Endothelial cell of umbilical vein (primary cell): ENCODE data around the gene DGCR6L. TPM values are rescaled to one million over a fixed set of nuclear protein-coding genes. Genes with fewer than 3 reads are reported as not detected.

Experiments used
- BruUV-seq: library from RNA; stranded (reverse); fragments of 400-500 nt; replicated peaks from 2 replicates; lab custom pipeline; 2021; lab: Mats Ljungman, UMichigan
- CTCF ChIA-PET: fragments of 300-600, 350-600 bp; sonication (Branson Sonifier 250); formaldehyde crosslinking; loops from one replicate; lab custom pipeline; 2021; ENCODE audit warnings: antibody characterized with exemption, inconsistent platforms; lab: Charles Lee
- POLR2A ChIA-PET: fragments of 300-600, 350-600 bp; sonication (Branson Sonifier 250); formaldehyde crosslinking; loops from one replicate; lab custom pipeline; 2021; ENCODE audit warnings: antibody characterized with exemption, inconsistent platforms; lab: Charles Lee
- DNase-seq: peaks from one replicate; pipeline ENCODE4 v3.0.0-alpha.2; 2011; ENCODE audit warnings: low read depth, low spot score
- FAIRE-seq: peaks from 2 replicates; lab custom pipeline; 2011; peaks lifted over from hg19 to GRCh38; lab: Jason Lieb, UNC
- H2AFZ ChIP-seq: 2 replicates; pipeline ENCODE4 v1.6.0; 2012; ENCODE audit warnings: low read depth, low read length, control low read depth, inconsistent platforms
- H3K27ac ChIP-seq: 2 replicates; pipeline ENCODE4 v1.5.1; 2011; ENCODE audit warnings: low read depth, mild to moderate bottlenecking, control low read depth, low read length, moderate library complexity; ENCODE audit not compliant: insufficient read depth
- H3K27me3 ChIP-seq, 2 experiments: 2 replicates each; pipeline versions ENCODE4 v1.6.0 to v1.6.1; 2011; ENCODE audit warnings: low read length in 2 of 2, mixed read lengths in 1 of 2; ENCODE audit not compliant: control insufficient read depth in 2 of 2, insufficient read depth in 2 of 2
- H3K36me3 ChIP-seq, 2 experiments: 2 replicates in 1 of 2; 3 replicates in 1 of 2; pipeline ENCODE4 v1.5.1; 2011; ENCODE audit warnings: low read length in 2 of 2, mild to moderate bottlenecking in 1 of 2, moderate library complexity in 1 of 2; ENCODE audit not compliant: control insufficient read depth in 2 of 2, insufficient read depth in 2 of 2; ENCODE audit errors: extremely low read depth in 1 of 2
- H3K4me1 ChIP-seq: 3 replicates; pipeline ENCODE4 v1.5.1; 2011; ENCODE audit warnings: mild to moderate bottlenecking, low read length; ENCODE audit not compliant: control insufficient read depth, insufficient read depth; ENCODE audit errors: extremely low read depth
- H3K4me2 ChIP-seq: 2 replicates; pipeline ENCODE4 v1.6.1; 2011; ENCODE audit warnings: low read length, control low read depth, mixed read lengths; ENCODE audit not compliant: insufficient read depth
- H3K4me3 ChIP-seq, 3 experiments: fragments of 200-600 bp in 1 of 3; sonication (generic), shearing (Covaris generic) in 1 of 3; replicated peaks in 1 of 3; 2 replicates each; pipeline ENCODE4 v1.5.1; 2011 to 2016; ENCODE audit warnings: control low read depth in 3 of 3, low read length in 3 of 3, mild to moderate bottlenecking in 2 of 3, inconsistent platforms in 1 of 3, low read depth in 1 of 3, moderate library complexity in 1 of 3; ENCODE audit not compliant: insufficient read depth in 1 of 3
- H3K79me2 ChIP-seq: 2 replicates; pipeline ENCODE4 v1.6.0; 2012; ENCODE audit warnings: low read length, inconsistent platforms; ENCODE audit not compliant: control insufficient read depth, insufficient read depth
- H3K9ac ChIP-seq: replicated peaks from 2 replicates; pipeline ENCODE3; 2011; ENCODE audit warnings: low read length, control low read depth; ENCODE audit not compliant: insufficient read depth; ENCODE audit errors: extremely low read depth
- H3K9me1 ChIP-seq: replicated peaks from 3 replicates; pipeline ENCODE4 v1.6.0; 2011; ENCODE audit warnings: mild to moderate bottlenecking, low read length; ENCODE audit not compliant: control insufficient read depth, insufficient read depth; ENCODE audit errors: extremely low read depth
- H3K9me3 ChIP-seq: replicated peaks from 2 replicates; pipeline ENCODE4 v1.5.1; 2012; ENCODE audit warnings: low read length, inconsistent platforms; ENCODE audit not compliant: control insufficient read depth, insufficient read depth
- H4K20me1 ChIP-seq: replicated peaks from 2 replicates; pipeline ENCODE3; 2011; ENCODE audit warnings: mild to moderate bottlenecking, low read length; ENCODE audit not compliant: control insufficient read depth, insufficient read depth; ENCODE audit errors: extremely low read depth
- CTCF ChIP-seq, 2 donors: IDR thresholded peaks; 1 replicate in 1 of 2; 2 replicates in 1 of 2; pipeline ENCODE4 v1.5.1; 2011; ENCODE audit warnings: low read length in 2 of 2, mild to moderate bottlenecking in 2 of 2, moderate library complexity in 2 of 2, control low read depth in 1 of 2, inconsistent platforms in 1 of 2, low read depth in 1 of 2; ENCODE audit not compliant: insufficient read depth in 1 of 2; ENCODE audit errors: extremely low read depth in 1 of 2
- FOS ChIP-seq: IDR thresholded peaks from 2 replicates; pipeline ENCODE4 v1.6.1; 2011; ENCODE audit warnings: mild to moderate bottlenecking, low read length, moderate library complexity, borderline replicate concordance; ENCODE audit not compliant: insufficient read depth
- JUN ChIP-seq: IDR thresholded peaks from 2 replicates; pipeline ENCODE4 v1.6.1; 2011; ENCODE audit warnings: borderline replicate concordance, low read depth; ENCODE audit not compliant: insufficient read length, insufficient read depth
- MAX ChIP-seq: IDR thresholded peaks from 2 replicates; pipeline ENCODE4 v1.6.1; 2011; ENCODE audit not compliant: insufficient read depth, insufficient read length
- POLR2A ChIP-seq: IDR thresholded peaks from 2 replicates; pipeline ENCODE4 v1.6.1; 2012; ENCODE audit warnings: low read depth, mild to moderate bottlenecking, control low read depth, low read length
- POLR2AphosphoS5 ChIP-seq: IDR thresholded peaks from 2 replicates; pipeline ENCODE4 v1.6.1; 2012; ENCODE audit warnings: low read depth, mild to moderate bottlenecking, control low read depth, low read length, moderate library complexity; ENCODE audit not compliant: insufficient read depth
- dilution Hi-C: fragments of 300-500 bp; cut with MboI; formaldehyde crosslinking; loops from one replicate; pipeline ENCODE4 v1.15.0; 2019; ENCODE audit warnings: low sequenced_read_pairs; ENCODE audit not compliant: extremely low pct_ligation_motif_present
- intact Hi-C: fragments of 100-400 bp; cut with micrococcal nuclease; formaldehyde crosslinking; loops from one replicate; pipeline ENCODE4 v1.10.0; 2022
- polyA plus RNA-seq, 4 experiments: library from polyadenylated mRNA; depleted of rRNA in 3 of 4; stranded (reverse) in 3 of 4; unstranded in 1 of 4; fragments of >200 nt; gene quantifications; 2 replicates each; pipeline versions ENCODE4 v1.2.1 to v1.2.3, GENCODE V29; 2011 to 2012; ENCODE audit warnings: missing spikeins in 1 of 4
- total RNA-seq: library from RNA; stranded (reverse); gene quantifications from 2 replicates; pipeline ENCODE4 v1.2.3, GENCODE V29; 2021

The DGCR6L gene
- total and polyA plus RNA-seq, 2 donors (not counting 3 experiments of a cell fraction or from before 2014, with no cell fraction given), result 38.0 to 67.5 TPM

- ChIA-PET POLR2A (no interaction called here), CTCF (interaction anchor here (3.7 kb wide), 1 partner anchor 134 kb away, joined by 25 read pairs; no protein-coding TSS in a partner anchor)
- no peak for FAIRE-seq
- Histone ChIP-seq H3K9me1 (no peaks in the 10 kb centered on the region), H3K27me3 (peaks cover 0 to 5% of the 10 kb centered on the region in 2 experiments), H3K9me3 (no peaks in the 10 kb centered on the region), H3K36me3 (no peaks in the 10 kb centered on the region), H2AFZ (no peak overlapping the region), H3K4me1 (no peaks in the 10 kb centered on the region), H3K4me2 (no peak overlapping the region), H4K20me1 (no peaks in the 10 kb centered on the region), H3K27ac (no peak overlapping the region), H3K9ac (no peak overlapping the region), H3K4me3 (no peak overlapping the region), H3K79me2 (no peaks in the 10 kb centered on the region)
- no peak for DNase-seq
- dilution Hi-C loops, result no loop called here
- intact Hi-C loops, result no loop called here
- BruUV-seq, result no TSS peak
- TF ChIP-seq JUN (no peak), POLR2A (no peak), POLR2AphosphoS5 (no peak), CTCF (IDR thresholded peaks at IDR 0.05; ENCODE audit: extremely low read depth in 1 of 2, insufficient read depth in 1 of 2, low read depth in 1 of 2, low read length in 2 of 2) (no peak), MAX (no peak), FOS (no peak)
Observed at GRCh38 chr22:20290578-20291248, 29.1 kb downstream of the DGCR6L start.
